IMR-90 (cell line): ENCODE measurements around the gene ATP8B3. TPM values are rescaled to one million over a fixed set of nuclear protein-coding genes. Genes with fewer than 3 reads are reported as not detected.

Experiments
- ATAC-seq: fragments of 200-7000 bp; cut with Tn5 transposase; 2 replicates; pipeline ENCODE4 v1.9.1; 2020; ENCODE audit warnings: low read depth, mild to moderate bottlenecking, moderate library complexity
- BruUV-seq: library from RNA; stranded (reverse); fragments of 400-500 nt; replicated peaks from 2 replicates; lab custom pipeline; 2021; lab: Mats Ljungman, UMichigan
- CTCF ChIA-PET: fragments of 300-600 bp; formaldehyde crosslinking; extraction: SDS; loops from one replicate; lab custom pipeline; 2021; ENCODE audit warnings: antibody characterized with exemption; lab: Yijun Ruan, JAX
- POLR2A ChIA-PET: fragments of 300-600 bp; sonication (Branson Sonifier 250); formaldehyde crosslinking; loops from one replicate; lab custom pipeline; 2022; ENCODE audit warnings: antibody characterized with exemption; ENCODE audit not compliant: unreplicated experiment; lab: Charles Lee
- DNase-seq: peaks from one replicate; pipeline ENCODE4 v3.0.0; 2013
- H2AFZ ChIP-seq: replicated peaks from 2 replicates; pipeline ENCODE3; 2013; ENCODE audit warnings: low read length, mild to moderate bottlenecking; ENCODE audit not compliant: poor library complexity
- H2AK5ac ChIP-seq: 2 replicates; pipeline ENCODE4 v1.6.1; 2013; ENCODE audit warnings: low read depth, low read length, inconsistent platforms
- H2AK9ac ChIP-seq: replicated peaks from 2 replicates; pipeline ENCODE3; 2013; ENCODE audit warnings: mild to moderate bottlenecking, low read depth, low read length, moderate library complexity; ENCODE audit not compliant: poor library complexity
- H2BK120ac ChIP-seq: 2 replicates; pipeline ENCODE4 v1.6.1; 2013; ENCODE audit warnings: low read depth, low read length, inconsistent platforms
- H2BK15ac ChIP-seq: 3 replicates; pipeline ENCODE4 v1.6.1; 2013; ENCODE audit warnings: low read depth, low read length, inconsistent platforms
- H2BK20ac ChIP-seq: 2 replicates; pipeline ENCODE4 v1.6.1; 2013; ENCODE audit warnings: low read depth, mild to moderate bottlenecking, inconsistent platforms, low read length, moderate library complexity
- H2BK5ac ChIP-seq: 2 replicates; pipeline ENCODE4 v1.6.1; 2013; ENCODE audit warnings: mild to moderate bottlenecking, low read depth, low read length, inconsistent platforms; ENCODE audit not compliant: poor library complexity, severe bottlenecking
- H3K14ac ChIP-seq: replicated peaks from 2 replicates; pipeline ENCODE4 v1.6.1; 2013; ENCODE audit warnings: low read depth, low read length, inconsistent platforms
- H3K18ac ChIP-seq: 2 replicates; pipeline ENCODE4 v1.6.1; 2013; ENCODE audit warnings: low read depth, low read length, control low read depth
- H3K23ac ChIP-seq: 2 replicates; pipeline ENCODE4 v1.6.1; 2013; ENCODE audit warnings: low read depth, low read length, inconsistent platforms
- H3K27ac ChIP-seq: 2 replicates; pipeline ENCODE4 v1.5.1; 2013; ENCODE audit warnings: mild to moderate bottlenecking, control low read depth, low read length; ENCODE audit not compliant: insufficient read depth
- H3K27me3 ChIP-seq: 2 replicates; pipeline ENCODE4 v1.6.1; 2013; ENCODE audit warnings: low read length; ENCODE audit not compliant: control insufficient read depth, insufficient read depth
- H3K36me3 ChIP-seq: 2 replicates; pipeline ENCODE4 v1.6.1; 2013; ENCODE audit warnings: low read length, mixed read lengths; ENCODE audit not compliant: control insufficient read depth, insufficient read depth
- H3K4ac ChIP-seq: 2 replicates; pipeline ENCODE4 v1.6.1; 2013; ENCODE audit warnings: low read depth, low read length, inconsistent platforms
- H3K4me1 ChIP-seq: 2 replicates; pipeline ENCODE4 v1.6.1; 2013; ENCODE audit warnings: low read length, mixed read lengths; ENCODE audit not compliant: control insufficient read depth, insufficient read depth
- H3K4me2 ChIP-seq: 2 replicates; pipeline ENCODE4 v1.6.1; 2013; ENCODE audit warnings: low read depth, mild to moderate bottlenecking, control low read depth, low read length, moderate library complexity
- H3K4me3 ChIP-seq: 2 replicates; pipeline ENCODE4 v1.5.1; 2013; ENCODE audit warnings: low read depth, mild to moderate bottlenecking, control low read depth, low read length, moderate library complexity; ENCODE audit not compliant: insufficient read depth
- H3K56ac ChIP-seq: 2 replicates; pipeline ENCODE4 v1.6.1; 2013; ENCODE audit warnings: low read length, inconsistent platforms; ENCODE audit not compliant: insufficient read depth; ENCODE audit errors: extremely low read depth
- H3K79me1 ChIP-seq, 2 experiments: 2 replicates each; pipeline ENCODE4 v1.6.1; 2013; ENCODE audit warnings: low read length in 2 of 2, inconsistent platforms in 1 of 2, low read depth in 1 of 2
- H3K9ac ChIP-seq: 2 replicates; pipeline ENCODE4 v1.6.1; 2013; ENCODE audit warnings: low read depth, low read length, control low read depth
- H3K9me1 ChIP-seq: 2 replicates; pipeline ENCODE4 v1.6.1; 2013; ENCODE audit warnings: low read length, inconsistent platforms; ENCODE audit not compliant: insufficient read depth
- H3K9me3 ChIP-seq: 2 replicates; pipeline ENCODE4 v1.6.1; 2013; ENCODE audit warnings: low read length; ENCODE audit not compliant: control insufficient read depth, insufficient read depth
- H4K20me1 ChIP-seq: 2 replicates; pipeline ENCODE4 v1.6.1; 2013; ENCODE audit warnings: low read length, inconsistent platforms; ENCODE audit not compliant: insufficient read depth
- H4K5ac ChIP-seq: 2 replicates; pipeline ENCODE4 v1.6.1; 2013; ENCODE audit warnings: mild to moderate bottlenecking, low read depth, low read length, control low read depth
- H4K8ac ChIP-seq, 2 experiments: 2 replicates each; pipeline ENCODE4 v1.6.1; 2013; ENCODE audit warnings: low read depth in 2 of 2, low read length in 2 of 2, control low read depth in 1 of 2, inconsistent platforms in 1 of 2
- H4K91ac ChIP-seq: 2 replicates; pipeline ENCODE4 v1.6.1; 2013; ENCODE audit warnings: low read depth, low read length, inconsistent platforms; ENCODE audit not compliant: insufficient read depth
- CHD1 ChIP-seq: IDR thresholded peaks from 2 replicates; pipeline ENCODE4 v1.6.1; 2012; ENCODE audit warnings: low read depth, low read length, improper control_type of control experiment
- MAFK ChIP-seq: IDR thresholded peaks from 2 replicates; pipeline ENCODE4 v1.6.1; 2012; ENCODE audit warnings: low read depth, low read length, improper control_type of control experiment
- WGBS, 2 experiments: methylation state at CpG; one replicate each; pipeline versions ENCODE4 v1.1.5 to v1.1.7; 2013; ENCODE audit warnings: missing lambda C conversion rate in 2 of 2; ENCODE audit not compliant: insufficient read length in 1 of 2; ENCODE audit errors: extremely low coverage in 2 of 2; 5-methylcytosine and 5-hydroxymethylcytosine counted together
- dilution Hi-C: fragments of 300-500 bp; cut with HindIII; formaldehyde crosslinking; loops from one replicate; pipeline ENCODE4 v1.14.3; 2018; ENCODE audit warnings: low sequenced_read_pairs; ENCODE audit not compliant: unreplicated experiment
- in situ Hi-C: fragments of 300-500 bp; cut with MboI; formaldehyde crosslinking; loops from 3 replicates; pipeline ENCODE4 v1.14.3; 2019; ENCODE audit warnings: low sequenced_read_pairs, inconsistent platforms, mixed read lengths
- intact Hi-C: fragments of 100-400 bp; cut with micrococcal nuclease; formaldehyde crosslinking; loops from 2 replicates; pipeline ENCODE4 v1.10.0; 2022
- polyA plus RNA-seq, 3 experiments: library from polyadenylated mRNA; depleted of rRNA; stranded (reverse); fragments of >200 nt; gene quantifications; 2 replicates each; pipeline ENCODE4 v1.2.3, GENCODE V29; 2012; ENCODE audit warnings: low replicate concordance in 1 of 3
- total RNA-seq: library from RNA; depleted of rRNA; stranded (reverse); fragments of >200 nt; gene quantifications from 2 replicates; pipeline ENCODE4 v1.2.3, GENCODE V29; 2012

Gene ATP8B3
- total and polyA plus RNA-seq, 2 of the 4 experiments (the other 2 are of a cell fraction), result 1.6 to 8.1 TPM

- Histone ChIP-seq H3K79me1 (peaks cover 0 to 34% of the 10 kb centered on the region in 2 experiments; a peak in 3 of 4 replicates), H3K9me3 (no peaks in the 10 kb centered on the region), H3K23ac (no peak overlapping the region), H4K20me1 (peaks cover 13% of the 10 kb centered on the region), H3K14ac (no peak overlapping the region), H2BK120ac (no peak overlapping the region), H4K5ac (no peak overlapping the region), H2BK15ac (no peak overlapping the region), H2AK5ac (no peak overlapping the region), H3K18ac (no peak overlapping the region), H2AFZ (no peak overlapping the region), H2BK20ac (no peak overlapping the region), H3K4ac (no peak overlapping the region), H3K4me1 (peaks cover 4% of the 10 kb centered on the region; the same call in 1 of the 2 replicates), H4K8ac (no peak overlapping the region), H3K9me1 (no peaks in the 10 kb centered on the region), H3K36me3 (peaks cover 51% of the 10 kb centered on the region), H3K27ac (no peak overlapping the region), H3K4me3 (no peak overlapping the region), H2AK9ac (no peak overlapping the region), H3K27me3 (no peaks in the 10 kb centered on the region), H3K9ac (no peak overlapping the region), H4K91ac (no peak overlapping the region), H3K4me2 (no peak overlapping the region), H2BK5ac (no peak overlapping the region), H3K56ac (no peak overlapping the region)
- intact Hi-C loops, result no loop called here
- 100% methylated on average over 3 of the region's 8 CpGs; no CpG with 5 or more reads in 1 of the 2 experiments for WGBS, 2 experiments
- CTCF ChIA-PET, result no interaction called here
- POLR2A ChIA-PET, result no interaction called here
- BruUV-seq, result no TSS peak
- in situ Hi-C loops, result no loop called here
- ATAC-seq (no peak), DNase-seq (no peak)
- dilution Hi-C loops, result no loop called here
- TF ChIP-seq MAFK (no peak), CHD1 (no peak)
These were observed 10.9 kb upstream of the ATP8B3 start for GRCh38 chr19:1823020-1823419.
